CD4-positive, alpha-beta T cell treated with Interferon gamma for 1 hour (primary cell): ENCODE data around the gene MRTFA.
A peak's percentile ranks its signal among the peaks of the same experiment; 100 is the strongest.

Source experiments
- DNase-seq: peaks from one replicate; pipeline ENCODE4 v3.0.0-alpha.2; 2020

Gene MRTFA

DNA sequence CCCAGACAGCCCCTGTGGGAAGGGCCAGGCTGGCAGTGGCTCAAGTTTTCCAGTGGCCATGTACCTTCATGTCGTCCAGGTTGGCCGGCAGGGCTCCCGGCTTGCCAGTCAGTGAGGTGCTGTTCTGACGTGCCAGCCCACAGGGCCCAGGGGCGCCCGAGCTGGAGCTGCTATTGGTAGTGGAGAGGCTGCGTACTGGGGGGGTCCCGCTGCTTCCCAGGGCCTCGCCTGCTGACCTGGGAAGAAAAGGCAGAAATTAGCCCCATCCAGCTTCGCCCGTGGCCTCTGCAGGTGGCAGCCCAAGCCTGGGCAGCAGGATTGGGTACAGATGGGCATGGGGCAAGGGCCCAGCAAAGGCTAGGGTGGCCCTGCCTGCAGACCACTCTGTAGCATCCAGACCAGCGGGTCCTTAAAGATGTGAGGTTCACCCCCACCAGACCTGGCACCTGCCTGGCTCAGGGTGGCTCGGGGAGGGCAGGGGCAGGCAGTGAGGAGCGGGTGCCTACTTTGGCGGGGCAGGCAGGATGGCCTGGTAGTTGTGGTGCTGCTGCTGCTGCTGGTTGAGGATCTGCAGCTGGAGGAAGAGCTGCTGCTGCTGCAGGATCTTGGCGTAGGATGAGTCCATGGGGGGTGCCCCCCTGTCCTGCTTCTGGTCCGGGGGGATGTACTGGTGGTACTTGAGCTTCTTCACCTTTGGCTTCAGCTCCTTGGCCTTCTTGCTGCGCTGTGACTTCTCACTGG lies 216.0 kb downstream of the MRTFA start:
- no peak for DNase-seq

DNA sequence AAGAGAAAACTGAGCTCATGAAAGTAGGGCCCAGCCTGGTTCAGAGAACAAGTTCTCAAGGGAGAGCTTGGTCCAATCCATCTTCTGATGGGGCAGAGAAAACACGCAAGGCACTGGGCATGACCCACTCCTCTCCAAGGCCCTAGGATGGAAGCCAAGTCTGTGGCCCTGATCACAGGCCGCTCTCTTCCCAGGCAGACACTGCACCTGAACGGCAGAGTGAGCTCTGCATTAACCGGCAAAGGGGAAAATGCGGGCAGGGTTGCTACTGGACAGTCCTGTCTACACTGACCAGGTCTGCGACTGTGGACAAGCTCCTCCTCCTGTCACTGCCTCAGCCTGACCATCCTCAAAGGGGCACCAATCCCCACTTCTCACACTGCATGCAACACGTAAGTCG lies 216.8 kb downstream of the MRTFA start:
- DNase-seq: no peak

GRCh38 chr22:40418366-40419201 lies 217.9 kb downstream of the MRTFA start:
- DNase-seq: peak; percentile 44

GRCh38 chr22:40417881-40418280 lies 218.6 kb downstream of the MRTFA start:
- DNase-seq: no peak

DNA sequence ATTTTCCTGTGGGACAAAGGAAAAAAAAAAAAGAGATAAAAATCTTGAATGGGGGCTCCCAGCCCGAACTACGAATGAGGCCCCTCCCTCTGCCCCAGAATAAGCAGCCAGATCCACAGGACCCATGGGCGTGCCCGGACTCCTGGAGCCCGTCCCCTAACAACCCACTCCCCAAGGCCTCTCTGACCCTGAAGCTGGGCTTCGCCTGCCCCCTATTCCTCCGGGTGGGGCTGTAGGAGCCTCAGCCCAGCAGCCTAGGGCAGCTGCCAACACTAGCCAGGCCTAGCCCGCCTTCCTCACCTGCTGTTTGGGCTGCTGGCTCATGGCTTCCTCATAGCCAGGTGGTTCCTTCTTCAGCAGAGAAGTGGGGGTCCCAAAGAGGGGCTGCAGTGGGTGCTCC lies 219.5 kb downstream of the MRTFA start:
- no peak for DNase-seq

- no peak for DNase-seq
Observed at GRCh38 chr22:40416636-40417035, 219.9 kb downstream of the MRTFA start.

DNA sequence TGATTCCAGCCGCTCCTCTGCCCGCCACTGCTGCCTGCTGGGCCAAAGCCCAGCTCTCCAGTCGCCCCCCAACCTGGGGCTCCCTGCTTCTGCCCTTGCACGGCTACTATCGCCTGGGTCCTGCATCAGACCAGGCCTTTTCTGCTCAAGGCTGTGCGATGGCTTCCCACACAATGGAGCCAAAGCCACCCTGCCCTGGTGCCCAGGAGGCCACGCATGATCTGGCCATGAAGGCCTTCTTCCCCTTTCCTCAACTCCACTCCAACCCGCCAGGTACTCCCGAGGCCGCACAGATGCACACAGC lies 220.3 kb downstream of the MRTFA start:
- DNase-seq: no peak

DNA sequence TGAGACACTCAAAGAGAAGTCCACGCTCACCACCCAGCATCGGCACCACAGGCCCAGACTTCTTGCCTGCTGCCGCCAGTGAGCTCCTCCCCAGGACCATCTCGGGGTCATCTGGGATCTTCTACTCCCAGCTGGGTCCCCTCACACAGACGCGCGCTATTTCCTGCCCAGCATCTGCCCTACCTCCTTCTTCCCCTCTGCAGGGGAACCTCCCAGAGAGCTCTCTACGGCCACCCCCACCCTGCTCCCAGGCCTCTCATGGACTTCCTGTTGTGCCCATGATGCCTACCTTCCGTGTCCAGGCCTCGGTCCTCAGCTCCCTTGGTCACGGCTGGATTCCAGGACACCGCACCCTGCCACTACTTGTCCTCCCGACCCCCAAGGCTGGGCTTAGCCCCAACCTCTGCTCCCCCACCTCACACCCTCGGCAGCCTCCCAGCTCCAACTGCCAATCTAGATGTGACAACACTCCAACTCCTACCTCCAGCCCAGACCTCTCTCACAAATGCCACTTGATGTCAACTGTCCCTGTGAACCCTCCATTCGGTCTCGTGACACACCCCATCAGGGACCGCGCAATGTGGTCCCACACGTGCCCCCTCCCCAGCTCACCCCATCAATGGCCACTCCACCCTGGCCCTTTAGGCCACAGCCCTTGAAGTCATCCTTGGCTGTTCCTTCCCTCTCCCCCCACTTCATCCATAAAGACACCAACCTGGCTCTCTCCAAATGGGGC lies 220.8 kb downstream of the MRTFA start:
- DNase-seq: peak; percentile 41

- DNase-seq: no peak
Observed at GRCh38 chr22:40414838-40415505, 221.5 kb downstream of the MRTFA start.

DNA sequence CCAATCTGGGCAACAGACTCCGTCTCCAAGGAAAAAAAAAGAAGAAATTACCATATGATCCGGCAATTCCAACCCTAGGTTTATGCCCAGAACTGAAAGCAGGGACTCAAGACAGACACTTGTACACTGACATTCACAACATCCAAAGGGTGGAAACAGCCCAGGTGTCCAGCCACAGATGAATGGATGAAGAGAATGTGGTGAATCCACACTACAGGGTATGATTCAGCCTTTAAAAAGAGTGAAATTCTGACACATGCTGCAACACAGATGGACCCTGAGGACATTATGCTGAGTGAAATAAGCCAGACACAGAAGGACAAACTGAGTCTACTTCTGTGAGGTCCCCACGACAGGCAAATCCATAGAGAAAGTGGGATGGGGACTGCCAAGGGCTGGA lies 222.2 kb downstream of the MRTFA start:
- no peak for DNase-seq

- no peak for DNase-seq
Observed at GRCh38 chr22:40413873-40414272, 222.6 kb downstream of the MRTFA start.

- peak; percentile 21 for DNase-seq
Observed at GRCh38 chr22:40412441-40412840, 224.1 kb downstream of the MRTFA start.

GRCh38 chr22:40411506-40411861 lies 225.0 kb downstream of the MRTFA start:
- DNase-seq: no peak

GRCh38 chr22:40410731-40411505 lies 225.6 kb downstream of the MRTFA start:
- DNase-seq: no peak

GRCh38 chr22:40410272-40410671 lies 226.2 kb downstream of the MRTFA start:
- no peak for DNase-seq

DNA sequence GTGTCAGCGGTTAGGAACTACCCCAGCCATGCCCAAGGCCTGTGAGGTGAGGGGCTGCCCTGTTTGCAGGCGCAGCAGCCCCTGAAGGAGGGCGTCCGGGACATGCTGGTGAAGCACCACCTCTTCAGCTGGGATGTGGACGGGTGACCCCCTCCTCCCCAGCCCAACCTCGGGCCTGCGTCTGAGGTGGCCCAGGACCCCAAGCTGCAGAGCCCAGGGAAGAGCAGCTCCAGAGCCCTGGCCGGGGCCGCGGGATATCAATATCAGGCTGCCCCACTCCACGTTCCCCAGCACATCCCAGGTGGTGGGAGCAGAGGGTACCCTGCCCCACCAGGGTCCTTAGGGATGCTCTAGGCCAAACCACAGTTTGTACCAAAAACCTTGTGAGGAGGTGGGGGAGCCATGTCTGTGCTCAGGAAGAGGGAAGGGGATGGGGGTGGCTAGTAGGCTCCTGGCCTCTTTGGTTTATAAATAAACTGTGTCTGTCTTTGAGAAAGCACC lies 226.9 kb downstream of the MRTFA start:
- no peak for DNase-seq

DNA sequence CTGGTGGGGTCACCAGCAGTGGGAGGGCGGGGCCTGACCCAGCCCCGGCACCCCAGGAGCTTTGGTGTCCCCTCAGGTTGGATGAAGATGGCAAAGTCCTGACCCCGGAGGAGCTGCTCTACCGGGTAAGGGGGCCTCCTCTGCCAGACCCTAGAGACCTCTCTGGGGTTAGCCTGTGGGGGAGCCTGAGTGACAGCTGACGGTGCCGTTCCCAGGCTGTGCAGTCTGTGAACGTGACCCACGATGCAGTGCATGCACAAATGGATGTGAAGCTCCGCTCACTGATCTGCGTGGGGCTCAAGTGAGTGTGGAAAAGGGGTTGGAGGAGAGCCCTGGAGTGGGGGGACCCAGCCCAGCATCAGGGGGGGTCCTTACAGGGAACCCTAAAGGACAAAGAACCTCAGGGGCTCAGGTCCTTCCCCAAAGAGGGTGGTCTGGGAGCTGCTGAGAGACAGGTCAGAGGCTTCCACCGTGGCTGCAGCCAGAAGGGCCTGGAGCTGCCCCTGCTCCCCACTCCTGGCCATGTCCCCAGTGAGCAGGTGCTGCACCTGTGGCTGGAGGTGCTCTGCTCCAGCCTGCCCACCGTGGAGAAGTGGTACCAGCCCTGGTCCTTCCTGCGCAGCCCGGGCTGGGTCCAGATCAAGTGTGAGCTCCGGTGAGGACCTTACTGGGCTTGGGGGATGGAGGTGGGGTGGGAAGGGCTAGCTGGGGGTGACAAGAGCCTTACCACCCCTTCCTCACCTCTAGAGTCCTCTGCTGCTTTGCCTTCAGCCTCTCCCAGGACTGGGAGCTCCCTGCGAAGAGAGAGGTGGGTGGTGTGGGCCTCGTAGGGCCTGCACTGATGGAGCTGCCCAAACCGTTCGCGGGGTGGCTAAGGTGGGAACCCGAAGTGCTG lies 227.6 kb downstream of the MRTFA start:
- DNase-seq: no peak

GRCh38 chr22:40407831-40408717 lies 228.4 kb downstream of the MRTFA start:
- no peak for DNase-seq

DNA sequence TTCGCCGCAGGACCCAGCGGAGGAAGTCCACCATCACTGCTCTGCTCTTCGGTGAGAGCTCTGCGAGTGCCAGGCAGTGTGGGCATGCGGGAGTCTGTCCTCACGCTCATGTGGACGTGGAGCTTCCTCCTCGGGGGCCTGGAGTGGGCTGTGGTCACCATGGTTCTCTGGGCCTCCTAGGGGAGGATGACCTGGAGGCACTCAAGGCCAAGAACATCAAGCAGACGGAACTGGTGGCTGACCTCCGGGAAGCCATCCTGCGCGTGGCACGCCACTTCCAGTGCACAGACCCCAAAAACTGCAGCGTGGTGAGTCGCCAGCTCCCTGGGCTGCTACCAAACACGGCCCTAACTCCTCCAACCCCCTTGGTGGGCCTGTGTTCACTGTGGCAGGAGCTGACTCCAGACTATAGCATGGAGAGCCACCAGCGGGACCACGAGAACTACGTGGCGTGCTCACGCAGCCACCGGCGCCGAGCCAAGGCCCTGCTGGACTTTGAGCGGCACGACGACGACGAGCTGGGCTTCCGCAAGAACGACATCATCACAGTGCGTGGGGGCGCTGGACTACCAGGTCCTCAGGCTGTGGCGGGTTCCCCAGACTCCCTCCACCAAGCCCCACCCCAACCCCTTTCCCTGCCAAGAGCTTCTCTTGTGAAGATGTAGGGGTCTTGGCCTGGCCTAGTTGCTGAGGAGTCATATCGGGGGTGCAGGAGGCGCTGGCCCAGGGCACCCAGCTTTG lies 229.3 kb downstream of the MRTFA start:
- no peak for DNase-seq
